ENCODE data around the gene GOSR1.
"Not testable (repeated sequence)": the region's sequence is repeated elsewhere in the genome, so short reads cannot be mapped to it uniquely, and the experiment has no call there.

GOSR1 gene

DNA sequence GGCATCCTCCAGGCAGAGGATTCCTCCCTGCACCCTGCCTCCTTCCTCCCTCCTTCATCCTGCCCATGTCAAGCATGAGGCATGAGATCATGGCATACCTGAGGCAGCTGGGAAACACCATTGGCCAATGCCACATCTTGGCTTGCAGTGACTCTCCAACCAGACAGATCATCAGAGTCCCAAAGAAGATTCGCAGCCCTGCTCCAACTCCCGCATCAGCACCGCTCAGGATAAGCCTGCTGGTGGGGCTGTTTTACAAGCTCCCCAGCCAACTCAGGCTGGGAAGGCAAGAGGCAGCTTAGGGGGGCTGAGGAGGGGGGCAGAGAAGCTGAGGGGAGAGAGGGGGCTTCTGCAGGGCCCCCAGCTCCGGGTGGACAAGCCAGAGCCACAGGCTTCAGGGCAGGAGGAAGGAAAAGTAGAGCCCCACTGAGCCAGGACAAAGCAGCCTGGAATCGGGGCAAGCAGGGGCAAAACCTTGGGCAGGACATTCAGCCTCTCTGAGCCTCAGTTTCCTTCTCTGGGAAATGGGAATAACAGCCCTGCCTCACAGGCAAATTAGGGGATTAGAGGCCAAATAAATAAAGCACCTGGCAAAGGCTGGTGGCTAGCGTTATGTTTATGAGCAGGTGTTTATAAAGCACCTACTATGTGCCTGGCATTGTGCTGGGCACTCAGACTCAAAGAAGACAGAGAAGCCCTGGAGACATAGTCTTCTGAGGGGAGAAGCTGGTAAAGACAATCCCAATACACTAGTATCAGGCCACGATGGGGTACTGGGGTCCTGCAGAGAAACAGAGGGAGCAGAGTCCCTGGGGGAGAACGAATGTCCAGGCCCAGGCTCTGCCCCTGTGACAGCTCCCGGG lies 88.1 kb downstream of the GOSR1 start:
- no peak for TF ChIP-seq CTCF (IDR thresholded peaks at IDR 0.05; ENCODE audit: insufficient read depth, low read depth, low read length, missing control alignments)
- DNase-seq (ENCODE audit: low read depth), result no peak

GRCh38 chr17:30566104-30566503 lies 88.9 kb downstream of the GOSR1 start:
- not testable (repeated sequence) for DNase-seq (ENCODE audit: low read depth); H3K4me3 ChIP-seq (ENCODE audit: low read depth, low read length)

More for the DNA sequence above, 88.1 kb downstream of the GOSR1 start:
- no peak overlapping the region for H3K4me3 ChIP-seq (ENCODE audit: low read depth, low read length)

GRCh38 chr17:30566516-30567225 lies 89.5 kb downstream of the GOSR1 start:
- not testable (repeated sequence) for DNase-seq (ENCODE audit: low read depth); H3K4me3 ChIP-seq (ENCODE audit: low read depth, low read length)

- no peak for TF ChIP-seq CTCF (IDR thresholded peaks at IDR 0.05; ENCODE audit: insufficient read depth, low read depth, low read length, missing control alignments)
- no peak overlapping the region for H3K4me3 ChIP-seq (ENCODE audit: low read depth, low read length)
- no peak for DNase-seq (ENCODE audit: low read depth)
These were observed 90.3 kb downstream of the GOSR1 start for GRCh38 chr17:30567231-30568116.

DNA sequence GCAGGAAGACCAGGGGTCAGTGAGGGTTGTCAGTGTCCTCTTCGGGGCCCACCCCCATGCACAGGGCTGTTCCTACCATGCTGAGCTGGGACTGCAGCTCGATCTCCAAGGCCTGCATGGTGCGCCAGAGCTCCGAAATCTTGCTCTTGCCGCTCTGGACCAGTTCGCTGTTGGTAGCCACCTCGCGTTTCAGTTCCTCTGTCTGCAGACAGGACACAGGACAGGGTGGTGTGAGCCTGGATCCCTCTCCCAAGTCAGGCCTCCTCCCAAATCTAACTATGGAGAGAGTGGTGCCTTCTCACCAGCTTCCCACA lies 90.9 kb downstream of the GOSR1 start:
- no peak for TF ChIP-seq CTCF (IDR thresholded peaks at IDR 0.05; ENCODE audit: insufficient read depth, low read depth, low read length, missing control alignments)
- no peak for DNase-seq (ENCODE audit: low read depth)
- no peak overlapping the region for H3K4me3 ChIP-seq (ENCODE audit: low read depth, low read length)

DNA sequence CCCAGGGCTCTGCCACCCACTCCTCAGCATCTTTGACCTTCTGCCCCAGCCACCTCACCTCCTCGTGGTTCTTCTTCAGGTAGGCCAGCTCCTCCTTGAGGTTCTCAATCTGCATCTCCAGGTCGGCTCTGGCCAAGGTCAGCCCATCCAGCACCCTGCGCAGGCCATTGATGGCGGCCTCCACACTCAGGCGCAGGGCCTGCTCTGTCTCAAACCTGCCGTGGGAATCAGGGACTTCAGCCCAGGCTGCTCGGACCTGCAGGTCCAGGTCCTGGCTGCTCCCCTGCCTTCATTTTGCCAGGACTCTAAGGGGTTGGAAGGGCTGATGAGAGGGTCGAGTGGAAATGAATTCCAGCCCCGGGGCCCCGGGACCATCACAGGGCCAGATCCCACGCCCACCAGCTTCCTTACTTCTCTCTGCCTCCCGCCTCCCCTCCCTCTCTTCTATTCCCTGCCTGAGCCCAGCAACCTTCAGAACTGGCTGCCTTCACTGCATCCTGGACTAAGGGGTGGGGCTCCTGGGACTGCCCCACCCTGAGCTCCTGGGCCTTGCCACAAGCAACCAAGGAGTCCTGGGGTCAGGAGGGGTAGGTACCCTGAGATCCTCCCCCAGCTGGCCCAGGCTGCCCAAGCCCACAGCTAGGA lies 92.4 kb downstream of the GOSR1 start:
- DNase-seq (ENCODE audit: low read depth), result not testable (repeated sequence)

DNA sequence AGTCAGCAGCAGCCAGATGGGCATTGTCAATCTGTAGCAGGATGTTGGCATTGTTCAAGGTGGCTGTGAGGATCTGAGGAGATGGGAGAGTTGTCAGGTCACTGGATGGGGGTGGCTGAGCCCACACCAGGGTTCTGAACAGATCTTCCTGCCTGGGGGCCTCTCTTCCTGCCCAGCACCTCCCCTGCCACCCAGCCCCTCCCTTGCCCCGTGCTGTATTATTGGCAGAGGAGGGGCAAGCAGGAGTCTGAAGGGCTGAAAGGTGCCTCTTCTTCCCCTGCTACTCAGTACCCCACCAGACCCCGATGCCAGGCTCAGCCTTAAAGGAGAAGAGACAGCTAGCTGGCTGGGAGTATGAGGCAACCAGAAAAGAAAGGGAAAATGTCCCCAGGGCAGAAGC lies 93.0 kb downstream of the GOSR1 start:
- DNase-seq (ENCODE audit: low read depth), result no peak
- H3K4me3 ChIP-seq (ENCODE audit: low read depth, low read length), result no peak overlapping the region
- TF ChIP-seq CTCF (IDR thresholded peaks at IDR 0.05; ENCODE audit: insufficient read depth, low read depth, low read length, missing control alignments), result no peak

More for the DNA sequence above, 92.4 kb downstream of the GOSR1 start:
- not testable (repeated sequence) for H3K4me3 ChIP-seq (ENCODE audit: low read depth, low read length)

Measured in GM12865 (cell line).